Germinal center (tissue), 1 donor: ENCODE data around the gene ANKUB1.
"Not testable (repeated sequence)": the region's sequence is repeated elsewhere in the genome, so short reads cannot be mapped to it uniquely, and the experiment has no call there.

Experiments
- DNase-seq: peaks from one replicate; pipeline ENCODE4 v3.0.0; 2012; ENCODE audit warnings: mixed read lengths, low spot score

ANKUB1 gene, protein sequence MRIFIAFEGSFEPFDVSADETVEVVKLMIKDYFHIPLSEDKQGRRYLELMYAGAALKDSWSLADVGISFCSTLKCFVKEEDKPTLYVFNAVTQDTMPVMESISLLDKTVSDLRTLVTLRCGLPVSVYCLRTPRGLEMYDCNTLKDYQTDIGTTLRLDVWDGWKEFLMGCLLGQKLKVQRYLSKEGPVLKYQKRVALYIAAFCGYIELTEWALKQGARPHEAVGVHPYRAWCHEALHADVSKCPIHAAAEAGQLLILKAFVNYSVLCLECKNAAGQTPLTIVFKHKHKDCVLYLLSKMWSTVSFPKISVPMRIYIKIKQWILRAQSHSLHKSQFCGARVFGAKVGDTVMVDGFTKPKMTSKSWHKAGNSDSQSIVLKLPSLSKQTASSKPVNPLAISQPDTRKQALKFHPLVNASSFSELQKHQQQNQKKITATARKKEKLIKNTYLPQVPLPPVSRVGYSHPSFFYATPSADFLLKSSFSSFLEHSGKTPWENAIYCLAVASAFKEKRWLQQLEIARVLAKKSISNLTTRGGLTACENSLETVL

DNA sequence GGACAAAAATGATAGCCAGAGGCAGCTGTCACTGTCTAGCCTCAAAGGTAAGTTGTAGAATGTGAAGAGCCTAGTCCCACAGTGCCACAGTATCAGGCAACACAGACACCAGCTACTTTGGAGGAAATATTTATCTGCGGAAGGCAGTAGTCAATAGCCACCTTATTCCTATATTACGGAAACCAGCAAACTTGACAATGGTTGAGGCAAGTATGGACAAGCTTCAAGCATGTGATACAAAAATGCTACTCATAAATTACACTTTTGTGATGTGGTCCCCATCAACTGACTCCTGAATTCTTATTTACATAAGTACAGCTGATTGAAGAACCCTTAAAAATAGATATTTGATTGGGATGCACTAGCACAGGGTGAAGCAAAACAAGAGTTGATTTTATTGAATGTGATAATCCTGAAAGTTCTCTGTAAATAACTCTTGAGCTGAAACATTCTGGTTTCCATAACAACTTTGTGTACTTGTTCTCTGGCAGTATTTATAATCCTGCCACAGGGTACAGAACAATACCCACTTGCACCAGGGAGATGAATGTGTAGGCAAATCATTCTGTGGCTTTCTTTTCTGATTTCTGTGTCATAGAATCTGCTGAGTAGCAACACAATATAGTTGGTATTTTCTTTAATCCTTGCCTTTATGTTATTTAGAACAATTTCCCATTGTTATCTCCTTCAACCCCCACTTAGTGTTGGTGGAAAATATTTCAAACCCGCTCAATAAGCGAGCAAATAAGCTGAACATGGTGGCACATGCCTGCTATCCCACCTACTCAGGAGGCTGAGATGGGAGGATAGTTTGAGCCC, at the start of gene ANKUB1:
Gene ANKUB1, minus strand, starts transcription at position 103 of the 819 bp plus-strand sequence. CDS start 188 bp downstream, outside the sequence.
- no peak for DNase-seq

DNA sequence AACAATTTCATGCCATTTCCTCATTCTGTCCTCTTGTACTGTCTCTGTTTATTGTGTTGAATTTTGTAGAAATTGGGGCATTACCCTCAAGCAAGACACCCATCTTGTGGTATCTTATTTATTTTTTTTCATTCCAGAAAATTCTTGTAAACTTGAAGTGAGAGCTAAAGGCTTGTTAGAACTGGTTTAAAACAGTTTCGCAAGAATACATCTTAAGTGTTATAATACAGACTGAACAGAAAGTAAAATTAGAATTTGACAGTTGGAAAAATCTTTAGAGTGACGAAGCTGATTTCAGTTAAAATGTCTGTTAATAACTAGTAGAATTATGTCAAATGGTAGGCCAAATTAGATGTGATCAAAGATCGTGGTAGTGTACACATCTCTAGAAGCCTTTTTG, 47.5 kb upstream of the ANKUB1 start:
- no peak for DNase-seq

DNA sequence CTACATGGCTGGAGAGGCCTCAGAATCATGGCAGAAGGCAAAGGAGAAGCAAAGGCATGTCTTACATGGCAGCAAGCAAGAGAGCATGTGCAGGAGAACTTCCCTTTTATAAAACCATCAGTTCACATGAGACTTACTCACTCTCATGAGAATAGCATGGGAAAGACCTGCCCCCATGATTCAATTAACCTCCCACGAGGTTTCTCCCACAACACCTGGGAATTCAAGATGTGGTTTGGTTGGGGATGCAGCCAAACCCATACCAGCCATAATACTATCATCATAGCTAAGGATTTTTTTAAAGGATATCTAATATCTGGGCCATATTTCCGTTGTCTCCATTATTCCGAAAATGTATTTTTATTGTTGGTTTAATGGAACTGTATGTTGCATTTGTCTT, 47.1 kb upstream of the ANKUB1 start:
- DNase-seq, result not testable (repeated sequence)

DNA sequence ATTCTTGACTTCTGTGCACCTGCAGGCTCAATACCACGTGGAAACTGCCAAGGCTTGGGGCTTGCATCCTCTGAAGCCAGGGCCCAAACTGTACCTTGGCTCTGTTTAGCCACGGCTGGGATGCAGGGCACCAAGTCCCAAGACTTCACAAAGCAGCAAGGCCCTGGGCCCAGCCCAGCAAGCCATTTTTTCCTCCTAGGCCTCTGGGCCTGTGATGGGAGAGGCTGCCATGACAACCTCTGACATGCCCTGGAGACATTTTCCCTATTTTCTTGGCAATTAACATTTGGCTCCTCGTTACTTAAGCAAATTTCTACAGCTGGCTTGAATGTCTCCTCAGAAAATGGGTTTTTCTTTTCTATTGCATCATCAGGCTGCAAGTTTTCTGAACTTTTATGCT, 46.1 kb upstream of the ANKUB1 start:
- DNase-seq, result not testable (repeated sequence)

DNA sequence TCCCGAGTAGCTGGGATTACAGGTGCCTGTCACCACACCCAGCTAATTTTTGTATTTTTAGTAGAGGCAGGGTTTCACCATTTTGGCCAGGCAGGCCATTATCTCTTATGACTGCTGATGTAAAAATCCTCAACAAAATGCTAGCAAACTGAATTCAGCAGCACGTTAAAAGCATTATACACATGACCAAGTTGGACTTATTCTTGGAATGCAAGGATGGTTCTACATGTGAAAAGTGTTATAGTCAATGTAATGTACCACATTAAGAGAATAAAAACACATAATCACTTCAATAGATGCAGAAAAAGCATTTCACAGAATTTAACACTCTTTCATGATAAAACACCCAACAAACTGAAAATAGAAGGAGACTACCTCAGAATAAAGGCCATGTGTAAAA, 40.9 kb upstream of the ANKUB1 start:
- no peak for DNase-seq

DNA sequence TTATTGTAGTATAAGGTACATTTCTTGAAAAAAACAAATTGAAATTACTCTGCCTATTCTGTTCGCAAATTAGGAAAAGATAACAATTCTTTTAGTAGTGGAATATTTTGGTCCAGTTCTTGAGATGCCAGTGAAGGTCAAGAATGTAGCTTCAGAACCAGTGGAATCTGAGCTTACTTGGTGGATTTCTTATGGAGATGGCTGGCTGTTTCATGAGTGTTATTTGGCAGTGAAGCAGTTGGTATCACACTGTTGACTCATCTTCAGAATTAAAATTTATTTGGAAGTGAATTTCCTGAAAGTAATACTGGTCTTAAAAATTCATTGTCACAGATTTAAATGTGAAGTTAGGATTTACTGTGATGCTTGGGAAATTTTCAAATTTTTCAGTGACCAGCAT, 39.7 kb upstream of the ANKUB1 start:
- no peak for DNase-seq

DNA sequence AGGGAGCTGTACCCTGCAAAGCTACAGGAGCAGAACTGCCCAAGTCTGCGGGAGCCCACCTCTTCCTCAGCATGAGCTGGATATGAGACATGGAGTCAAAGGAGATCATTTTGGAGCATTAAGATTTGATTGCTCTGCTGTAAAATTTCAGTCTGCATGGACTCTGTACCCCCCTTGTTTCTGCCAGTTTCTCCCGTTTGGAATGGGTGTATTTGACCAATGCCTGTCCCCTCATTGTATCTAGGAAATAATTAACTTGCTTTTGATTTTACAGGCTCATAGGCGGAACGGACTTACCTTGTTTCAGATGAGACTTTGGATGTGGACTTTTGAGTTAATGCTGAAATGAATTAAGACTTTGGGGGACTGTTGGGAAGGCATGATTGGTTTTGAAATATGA, 39.0 kb upstream of the ANKUB1 start:
- no peak for DNase-seq

DNA sequence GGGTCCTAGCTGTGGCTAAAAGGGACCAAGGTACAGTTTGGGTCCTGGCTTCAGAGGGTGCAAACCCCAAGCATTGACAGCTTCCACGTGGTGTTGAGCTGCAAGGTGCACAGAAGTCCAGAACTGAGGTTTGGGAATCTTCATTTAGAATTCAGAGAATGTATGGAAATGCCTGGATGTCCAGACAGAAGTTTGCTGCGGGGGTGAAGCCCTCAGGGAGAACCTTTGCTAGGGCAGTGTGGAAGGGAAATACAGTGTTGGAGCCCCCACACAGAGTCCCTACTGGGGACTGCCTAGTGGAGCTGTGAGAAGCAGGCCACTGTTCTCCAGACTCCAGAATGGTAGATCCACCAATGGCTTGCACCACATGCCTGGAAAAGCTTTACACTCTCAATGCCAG, 38.5 kb upstream of the ANKUB1 start:
- DNase-seq, result no peak

DNA sequence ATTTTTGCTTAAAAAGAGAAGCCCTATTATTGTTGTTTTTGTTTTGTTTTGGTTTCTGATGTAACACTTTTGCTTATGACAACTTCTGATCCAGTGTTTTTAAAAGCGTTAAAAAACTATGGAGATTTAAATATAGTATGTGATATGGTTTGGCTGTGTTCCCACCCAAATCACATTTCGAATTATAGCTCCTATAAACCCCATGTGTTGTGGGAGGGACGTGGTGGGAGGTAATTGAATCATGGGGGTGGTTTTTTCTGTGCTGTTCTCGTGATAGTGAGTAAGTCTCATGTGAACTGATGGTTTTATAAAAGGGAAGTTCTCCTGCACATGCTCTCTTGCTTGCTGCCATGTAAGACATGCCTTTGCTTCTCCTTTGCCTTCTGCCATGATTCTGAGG, 37.3 kb upstream of the ANKUB1 start:
- not testable (repeated sequence) for DNase-seq

DNA sequence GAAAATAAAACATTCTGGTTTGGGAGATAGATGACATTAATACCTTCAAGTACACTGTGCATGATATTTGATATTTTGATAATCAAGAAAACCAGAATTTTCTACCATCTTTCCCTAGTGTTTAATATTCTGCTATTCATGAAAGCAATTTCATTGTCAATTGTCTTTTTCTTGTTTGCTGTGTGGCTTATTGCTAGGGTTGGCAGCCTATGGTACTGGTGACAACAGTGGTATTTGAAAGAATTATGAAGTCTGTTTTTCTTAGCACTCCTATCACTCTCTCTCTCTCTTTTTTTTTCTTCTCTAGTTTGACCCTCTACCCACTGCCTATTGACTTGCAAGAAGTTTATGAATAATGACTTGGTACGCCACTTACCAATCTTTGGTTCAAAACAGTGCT, 36.0 kb upstream of the ANKUB1 start:
- DNase-seq, result no peak

DNA sequence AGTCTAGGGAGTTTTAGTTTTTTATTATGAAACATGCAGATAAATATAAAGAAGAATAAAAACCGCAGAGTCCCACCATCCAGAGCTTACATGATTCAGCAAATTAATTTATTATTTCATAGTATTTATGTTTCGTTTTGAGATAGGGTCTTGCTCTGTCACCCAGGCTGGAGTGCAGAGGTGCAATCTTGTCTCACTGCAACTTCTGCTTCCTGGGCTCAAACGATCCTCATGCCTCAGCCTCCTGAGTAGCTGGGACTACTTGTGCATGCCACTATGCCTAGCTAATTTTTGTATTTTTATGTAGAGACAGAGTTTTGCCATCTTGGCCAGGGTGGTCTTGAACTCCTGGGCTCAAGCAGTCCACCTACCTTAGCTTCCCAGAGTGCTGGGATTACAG, 34.3 kb upstream of the ANKUB1 start:
- DNase-seq, result no peak

DNA sequence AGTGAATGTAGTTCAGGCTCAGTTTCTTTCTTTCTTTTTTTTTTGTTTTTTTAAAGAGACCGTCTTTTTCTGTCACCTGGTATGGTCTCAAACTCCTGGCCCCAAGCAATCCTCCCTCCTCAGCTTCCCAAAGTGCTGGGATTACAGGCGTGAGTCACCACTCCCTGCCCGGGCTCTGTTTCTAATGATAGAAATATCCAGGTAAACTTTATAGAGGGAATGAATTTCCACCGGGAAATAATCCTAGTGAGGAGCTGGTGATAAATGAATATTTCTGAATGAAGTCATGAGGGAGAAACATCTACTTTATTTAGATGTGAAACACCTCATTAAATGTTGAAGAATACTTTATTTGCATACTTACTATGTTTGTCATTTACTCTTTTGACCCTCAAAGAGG, 27.8 kb upstream of the ANKUB1 start:
- DNase-seq, result no peak

DNA sequence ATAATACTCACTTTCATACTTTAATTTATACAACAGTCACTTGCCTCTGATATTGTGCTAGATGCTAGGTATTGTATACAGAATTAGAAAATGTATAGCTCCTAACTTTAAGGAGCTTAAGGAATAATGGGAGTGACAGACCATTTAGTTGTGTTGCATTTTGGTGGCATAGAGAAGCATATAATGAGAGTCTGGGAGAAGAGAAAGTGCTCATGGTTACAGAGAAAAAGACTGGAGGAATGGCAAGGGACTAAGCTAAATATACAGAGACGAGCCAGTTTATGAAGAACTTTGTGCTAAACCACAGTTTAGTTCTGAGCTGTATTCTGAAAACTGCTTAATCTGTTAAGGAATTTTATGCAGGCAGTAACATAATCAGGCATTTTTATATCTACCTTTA, 27.1 kb upstream of the ANKUB1 start:
- DNase-seq, result no peak

DNA sequence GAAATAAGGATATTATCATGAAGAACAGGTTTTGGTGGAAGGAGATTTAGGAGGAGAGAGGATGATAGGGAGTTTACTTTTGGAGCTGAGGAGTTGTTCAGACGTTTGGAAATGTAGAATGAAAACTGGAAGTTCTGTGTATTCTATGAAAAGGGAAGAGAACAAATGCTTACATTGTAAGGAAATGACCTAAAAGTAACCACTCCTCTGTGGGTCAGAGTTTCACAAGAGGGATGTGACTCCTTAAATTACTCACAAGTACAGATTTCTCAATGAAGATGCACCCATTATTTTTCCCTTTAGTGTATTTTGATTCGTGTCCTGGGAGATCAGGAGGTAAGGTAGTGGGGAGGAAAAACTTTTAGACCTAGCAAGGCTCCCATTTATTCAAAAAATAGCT, 24.6 kb upstream of the ANKUB1 start:
- DNase-seq, result no peak

DNA sequence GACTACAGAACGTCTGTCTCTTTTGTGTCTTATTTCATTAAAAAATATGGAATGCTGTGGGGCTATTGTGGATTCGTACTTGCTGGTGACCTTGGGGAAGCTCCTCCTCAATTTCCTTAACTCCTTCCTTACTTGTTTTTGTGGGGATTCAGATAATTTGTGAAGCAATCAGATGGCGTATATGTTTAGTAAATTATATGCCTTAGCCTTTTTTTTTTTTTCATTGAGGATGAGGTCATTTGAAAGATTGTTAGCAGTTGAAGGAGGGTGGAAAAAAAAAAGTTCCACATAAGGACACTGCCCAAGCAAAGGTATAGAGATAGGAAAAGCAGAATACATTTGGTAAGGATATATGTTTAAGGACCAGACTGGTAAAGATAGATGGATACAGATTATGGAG, 24.0 kb upstream of the ANKUB1 start:
- no peak for DNase-seq

DNA sequence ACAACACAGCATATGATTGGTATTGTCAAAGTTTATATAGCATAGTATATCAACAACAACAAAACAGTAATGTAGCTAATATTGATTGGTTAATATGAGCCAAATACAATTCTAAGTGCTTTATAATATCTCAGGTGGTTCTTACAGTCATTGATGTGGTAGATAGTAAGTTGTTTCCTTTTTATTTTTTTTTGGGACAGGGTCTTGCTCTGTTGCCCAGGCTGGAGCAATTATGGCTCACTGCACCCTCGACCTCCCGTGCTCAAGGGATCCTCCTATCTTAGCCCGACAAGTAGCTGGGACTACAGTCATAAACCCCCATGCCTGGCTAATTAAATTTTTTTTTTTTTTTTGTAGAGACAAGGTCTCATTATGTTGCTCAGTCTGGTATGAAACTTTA, 23.4 kb upstream of the ANKUB1 start:
- no peak for DNase-seq

DNA sequence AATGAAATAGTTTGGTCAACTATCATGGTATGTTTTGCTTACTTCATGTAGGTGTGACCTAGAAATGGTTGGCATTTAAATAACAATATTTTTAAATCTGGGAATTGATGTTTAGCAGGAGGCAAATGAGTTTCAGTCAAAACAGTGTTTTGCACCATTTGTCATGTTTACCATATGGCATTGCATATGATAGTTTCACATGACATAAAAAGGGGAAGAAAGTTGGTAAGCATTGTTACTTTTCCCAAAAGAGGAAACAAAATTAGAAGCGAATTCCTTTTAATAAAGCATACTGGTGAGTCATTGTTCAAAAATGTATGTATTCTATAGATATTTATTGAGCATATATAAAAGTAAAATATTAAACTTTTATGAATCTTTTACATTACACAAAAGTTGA, 23.0 kb upstream of the ANKUB1 start:
- DNase-seq, result peak; percentile 11

DNA sequence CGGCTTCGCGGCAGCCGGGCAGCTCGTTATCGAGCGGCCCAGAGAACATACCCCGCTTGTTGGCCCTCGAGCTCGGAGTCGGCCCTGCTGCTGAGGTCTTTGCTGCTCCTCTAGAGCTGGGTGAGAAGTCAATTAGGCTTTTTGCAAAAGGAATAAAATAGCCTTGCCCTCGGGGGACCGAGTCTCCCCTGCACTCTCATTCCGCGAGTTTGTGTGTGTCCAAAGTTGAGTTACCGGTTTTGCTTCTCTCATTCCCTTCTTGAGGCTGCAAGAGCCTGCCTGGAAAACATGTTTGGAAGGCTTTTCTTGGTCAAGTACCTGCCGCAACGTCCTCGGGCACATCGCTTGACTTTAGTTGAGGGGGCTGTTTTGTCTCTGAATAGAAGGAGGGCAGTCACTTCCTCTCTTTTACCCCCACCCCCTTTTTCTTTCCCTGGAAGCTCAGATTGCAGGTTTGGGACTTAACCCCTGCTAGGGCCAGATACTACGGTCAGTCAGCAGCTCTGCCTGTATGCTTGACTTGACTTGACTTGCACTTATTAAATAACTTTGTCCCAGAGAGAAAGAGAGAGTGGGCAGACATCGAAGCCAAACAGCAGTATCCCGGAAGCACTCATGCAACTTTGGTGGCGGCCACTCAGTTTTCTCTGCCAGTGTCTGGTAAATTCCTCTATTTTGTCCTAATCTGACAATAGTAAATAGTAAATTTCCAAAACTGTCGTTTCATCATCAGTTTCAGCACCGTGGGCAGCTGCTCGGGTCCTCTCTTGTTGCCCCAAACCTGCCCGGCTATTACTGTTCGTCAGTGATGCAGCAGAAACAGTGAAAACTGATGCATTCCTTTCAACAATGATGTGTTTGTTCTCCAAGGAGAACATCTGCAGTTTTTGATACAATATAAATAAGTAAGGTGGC, 21.3 kb upstream of the ANKUB1 start:
- DNase-seq, result peak; percentile 8

DNA sequence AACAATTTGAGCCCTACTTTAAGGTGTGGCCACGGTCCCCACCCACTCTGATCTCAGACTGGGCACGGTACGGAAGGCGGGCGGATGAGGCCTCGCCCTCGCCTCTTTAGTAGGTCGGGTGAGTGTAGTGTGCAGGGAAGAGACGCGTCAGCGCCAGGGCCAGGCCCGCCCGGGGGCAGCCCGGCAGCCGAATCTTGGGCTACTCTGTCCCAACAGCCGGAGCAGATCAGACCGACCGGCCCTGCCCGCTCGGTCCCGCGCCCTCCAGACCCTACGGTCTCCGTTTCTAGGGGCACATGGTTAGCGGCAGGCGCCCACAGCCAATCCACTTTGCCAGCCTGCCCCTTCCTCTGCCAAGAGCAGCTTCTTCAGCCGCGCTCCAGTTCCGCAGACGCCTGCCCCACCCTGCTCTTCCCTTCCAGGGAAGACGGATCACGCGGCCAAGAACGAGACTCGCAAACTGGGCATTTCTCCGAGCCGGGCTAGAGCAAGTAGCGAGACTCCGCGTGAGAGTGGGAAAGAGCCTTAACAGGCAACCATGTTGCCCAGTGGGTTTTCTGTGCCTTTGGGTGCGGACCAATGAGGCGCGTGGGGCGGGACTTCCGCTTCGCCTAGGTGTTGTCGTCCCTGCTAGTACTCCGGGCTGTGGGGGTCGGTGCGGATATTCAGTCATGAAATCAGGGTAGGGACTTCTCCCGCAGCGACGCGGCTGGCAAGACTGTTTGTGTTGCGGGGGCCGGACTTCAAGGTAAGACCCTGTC, 20.4 kb upstream of the ANKUB1 start, which contains the start of gene RNF13:
Gene RNF13, plus strand, starts transcription at position 610 of the 761 bp plus-strand sequence. CDS start 32,812 bp downstream, outside the sequence.
- DNase-seq, result peak; percentile 90

DNA sequence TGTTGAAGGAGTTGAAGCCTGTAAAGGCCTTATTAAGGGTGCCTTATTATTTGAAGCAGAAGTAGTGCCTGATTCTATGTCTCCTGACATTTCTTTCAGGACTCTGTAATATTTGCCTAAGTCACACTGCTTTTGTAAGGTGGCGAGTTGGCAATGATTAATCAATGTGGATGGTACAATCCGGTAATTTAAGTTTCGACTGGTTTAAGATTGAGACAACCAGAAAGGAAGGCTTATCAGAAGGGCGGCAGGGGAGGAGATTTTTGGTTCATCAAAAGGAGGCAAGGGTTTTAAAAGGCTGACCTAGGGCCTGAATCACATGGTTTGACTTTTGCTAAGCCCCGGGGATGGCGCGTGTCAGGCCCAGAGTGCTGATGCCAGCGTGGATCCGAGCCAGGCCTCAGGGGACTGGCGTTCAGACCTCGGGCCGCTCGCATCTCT, 19.8 kb upstream of the ANKUB1 start:
- DNase-seq, result no peak

DNA sequence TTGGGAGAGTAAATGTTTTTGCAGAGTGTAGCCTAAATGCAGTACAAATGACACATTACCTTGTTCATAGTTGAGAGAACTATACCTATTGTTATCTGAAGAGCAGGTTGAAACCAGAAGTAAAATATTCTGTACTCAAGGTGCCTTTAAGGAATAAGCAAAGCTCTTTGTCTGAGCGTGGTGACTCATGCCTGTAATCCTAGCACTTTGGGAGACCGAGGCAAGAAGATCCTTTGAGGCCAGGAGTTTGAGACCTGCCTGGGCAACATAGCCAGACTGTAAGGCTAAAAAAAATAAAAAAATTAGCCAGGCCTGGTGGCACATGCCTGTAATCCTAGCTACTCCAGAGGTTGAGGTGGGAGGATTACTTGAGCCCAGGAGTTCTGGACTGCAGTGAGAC, 18.5 kb upstream of the ANKUB1 start:
- no peak for DNase-seq
